Renal cortex interstitium (tissue), 11 donors: Measurements from ENCODE around the gene MIX23. TPM values are rescaled to one million over a fixed set of nuclear protein-coding genes. Genes with fewer than 3 reads are reported as not detected.

Experiments
- DNase-seq, 11 donors: peaks; one replicate each; pipeline ENCODE4 v3.0.0-alpha.2; 2013; ENCODE audit warnings: low read depth in 9 of 11, low spot score in 4 of 11; ENCODE audit errors: extremely low read depth in 1 of 11
- polyA plus RNA-seq, 3 donors: library from polyadenylated mRNA; unstranded; fragments of 120-200 nt; gene quantifications; one replicate each; pipeline ENCODE4 v1.2.1, GENCODE V29; 2013; ENCODE audit not compliant: insufficient read length in 3 of 3

The MIX23 gene
- polyA plus RNA-seq, 3 donors, result 49.0 to 70.6 (median 54.0) TPM

GRCh38 chr3:122318620-122319019 lies 64.4 kb downstream of the MIX23 start:
- DNase-seq, result no peak

- DNase-seq, result no peak
Measured at GRCh38 chr3:122316368-122316767, 66.7 kb downstream of the MIX23 start.

- DNase-seq, result no peak
Measured at GRCh38 chr3:122315619-122316018, 67.4 kb downstream of the MIX23 start.

GRCh38 chr3:122314228-122314876 lies 68.7 kb downstream of the MIX23 start:
- DNase-seq, result no peak

- no peak for DNase-seq
Measured at GRCh38 chr3:122313281-122313680, 69.8 kb downstream of the MIX23 start.

GRCh38 chr3:122312826-122313225 lies 70.2 kb downstream of the MIX23 start:
- DNase-seq, result no peak

- no peak for DNase-seq
Measured at GRCh38 chr3:122310361-122310760, 72.7 kb downstream of the MIX23 start.

Other genes with a start within 250 kb of the MIX23 start
- 10 to 100 TPM; 22.8 to 30.5 (median 26.8) TPM for gene CASR, start 199.6 kb downstream of the MIX23 start, polyA plus RNA-seq
- 1 to 10 TPM in 1 of 3 donors, under 1 TPM in 2; 0.74 to 1.1 (median 0.86) TPM for gene CSTA, start 58.0 kb downstream of the MIX23 start, polyA plus RNA-seq
- 10 to 100 TPM; 69.6 to 73.1 (median 70.8) TPM for gene FAM162A, start 951 bp upstream of the MIX23 start, polyA plus RNA-seq
- gene WDR5B, start 32.8 kb upstream of the MIX23 start, polyA plus RNA-seq, result 10 to 100 TPM in 1 of 3 donors, 1 to 10 TPM in 2; 9.1 to 12.5 (median 9.9) TPM
- gene KPNA1, start 131.7 kb upstream of the MIX23 start, polyA plus RNA-seq, result 10 to 100 TPM; 43.1 to 56.0 (median 46.9) TPM
- 10 to 100 TPM; 13.4 to 16.6 (median 13.6) TPM for gene PARP9, start 181.1 kb upstream of the MIX23 start, polyA plus RNA-seq
- gene DTX3L, start 181.1 kb upstream of the MIX23 start, polyA plus RNA-seq, result 10 to 100 TPM; 12.0 to 14.2 (median 13.3) TPM
- gene PARP15, start 194.4 kb upstream of the MIX23 start, polyA plus RNA-seq, result under 1 TPM; 0.32 to 0.58 (median 0.47) TPM